NCI-H524 treated with DMSO at 0.1 percent for 48 hours (cell line): ENCODE data around the gene MESP1.
"Not testable (repeated sequence)": the region's sequence is repeated elsewhere in the genome, so short reads cannot be mapped to it uniquely, and the experiment has no call there.

Experiments used
- DNase-seq: peaks from one replicate; lab custom pipeline; 2025; lab: John Stamatoyannopoulos, UW

Gene MESP1, protein sequence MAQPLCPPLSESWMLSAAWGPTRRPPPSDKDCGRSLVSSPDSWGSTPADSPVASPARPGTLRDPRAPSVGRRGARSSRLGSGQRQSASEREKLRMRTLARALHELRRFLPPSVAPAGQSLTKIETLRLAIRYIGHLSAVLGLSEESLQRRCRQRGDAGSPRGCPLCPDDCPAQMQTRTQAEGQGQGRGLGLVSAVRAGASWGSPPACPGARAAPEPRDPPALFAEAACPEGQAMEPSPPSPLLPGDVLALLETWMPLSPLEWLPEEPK

DNA sequence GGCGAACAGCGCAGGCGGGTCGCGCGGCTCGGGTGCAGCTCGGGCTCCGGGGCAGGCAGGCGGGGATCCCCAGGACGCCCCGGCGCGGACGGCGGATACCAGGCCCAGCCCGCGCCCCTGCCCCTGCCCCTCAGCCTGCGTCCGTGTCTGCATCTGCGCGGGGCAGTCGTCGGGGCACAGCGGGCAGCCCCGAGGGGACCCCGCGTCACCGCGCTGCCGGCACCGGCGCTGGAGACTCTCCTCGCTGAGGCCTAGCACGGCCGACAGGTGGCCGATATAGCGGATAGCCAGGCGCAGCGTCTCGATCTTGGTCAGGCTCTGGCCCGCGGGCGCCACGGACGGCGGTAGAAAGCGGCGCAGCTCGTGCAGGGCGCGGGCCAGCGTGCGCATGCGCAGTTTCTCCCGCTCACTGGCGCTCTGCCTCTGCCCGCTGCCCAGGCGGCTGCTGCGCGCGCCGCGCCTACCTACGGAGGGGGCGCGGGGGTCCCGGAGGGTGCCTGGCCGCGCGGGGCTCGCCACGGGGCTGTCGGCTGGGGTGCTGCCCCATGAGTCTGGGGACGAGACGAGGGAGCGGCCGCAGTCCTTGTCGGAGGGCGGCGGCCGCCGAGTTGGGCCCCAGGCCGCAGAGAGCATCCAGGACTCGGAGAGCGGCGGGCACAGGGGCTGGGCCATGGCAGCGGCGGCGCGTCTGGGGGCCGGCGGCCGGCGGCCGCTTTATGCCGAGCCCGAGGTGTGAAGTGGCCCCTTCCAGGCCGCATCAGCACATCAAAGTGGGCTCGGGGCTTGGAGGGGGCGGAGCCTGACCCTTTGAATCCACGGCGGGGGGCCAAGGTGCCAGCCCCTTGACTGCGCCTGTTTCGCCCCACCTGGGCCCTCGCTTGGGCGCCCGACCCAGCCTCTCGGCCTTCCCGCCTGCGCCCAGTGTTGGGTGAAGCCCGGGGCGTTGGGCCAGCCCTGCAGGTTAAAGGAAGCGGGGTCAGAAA lies at the start of gene MESP1:
MESP1 (minus strand) TSS at position 690 of the 983 bp plus-strand sequence; CDS start at position 672, 18 bp downstream.
- DNase-seq, result peak; percentile 80

DNA sequence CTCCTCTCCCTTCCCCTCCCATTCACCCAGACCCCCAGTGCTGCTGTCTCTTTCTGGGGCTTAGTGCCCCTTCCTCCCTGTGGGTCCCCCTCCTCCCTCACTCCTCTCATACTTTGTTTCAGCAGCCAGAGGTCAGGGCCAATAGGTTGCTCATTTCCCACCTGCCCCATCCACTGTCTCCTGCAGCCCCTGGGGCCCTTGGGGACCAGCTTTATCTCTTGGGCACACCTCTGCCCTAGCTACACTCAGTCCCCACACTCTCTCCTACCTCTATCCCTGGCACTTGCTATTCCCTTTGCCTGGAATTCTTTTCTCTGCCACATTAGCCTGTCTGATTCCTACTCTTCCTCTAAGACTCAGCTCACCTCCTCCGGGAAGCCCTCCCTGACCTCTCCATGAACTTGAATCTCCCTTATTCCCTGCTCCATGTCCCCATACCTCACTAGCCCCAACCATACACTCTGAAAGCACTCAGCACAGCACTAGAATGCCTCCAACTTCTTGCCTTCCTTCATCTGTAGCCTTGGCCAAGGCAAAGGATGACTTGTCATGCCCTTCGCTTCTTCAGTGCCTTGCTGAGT lies 49.0 kb upstream of the MESP1 start:
- DNase-seq, result no peak

- DNase-seq, result no peak
These were observed 48.2 kb upstream of the MESP1 start for GRCh38 chr15:89799011-89799911.

- DNase-seq, result no peak
These were observed 46.7 kb upstream of the MESP1 start for GRCh38 chr15:89797678-89798201.

DNA sequence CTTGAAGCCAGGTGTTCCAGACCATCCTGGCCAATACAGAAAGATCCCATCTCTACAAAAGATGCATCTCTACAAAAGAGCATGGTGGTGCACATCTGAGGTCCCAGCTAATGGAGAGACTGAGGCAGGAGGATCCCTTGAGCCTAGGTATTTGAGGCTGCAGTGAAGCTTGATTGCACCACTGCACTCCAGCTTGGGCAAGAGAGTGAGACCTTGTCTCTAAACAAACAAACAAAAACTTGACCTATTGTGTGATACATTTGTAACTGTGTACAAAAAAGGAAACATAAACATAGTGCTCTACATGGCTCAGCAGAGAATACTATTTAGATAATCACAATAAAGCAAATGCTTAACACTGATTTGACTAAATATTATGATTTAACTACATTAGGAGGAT lies 44.9 kb upstream of the MESP1 start:
- no peak for DNase-seq

DNA sequence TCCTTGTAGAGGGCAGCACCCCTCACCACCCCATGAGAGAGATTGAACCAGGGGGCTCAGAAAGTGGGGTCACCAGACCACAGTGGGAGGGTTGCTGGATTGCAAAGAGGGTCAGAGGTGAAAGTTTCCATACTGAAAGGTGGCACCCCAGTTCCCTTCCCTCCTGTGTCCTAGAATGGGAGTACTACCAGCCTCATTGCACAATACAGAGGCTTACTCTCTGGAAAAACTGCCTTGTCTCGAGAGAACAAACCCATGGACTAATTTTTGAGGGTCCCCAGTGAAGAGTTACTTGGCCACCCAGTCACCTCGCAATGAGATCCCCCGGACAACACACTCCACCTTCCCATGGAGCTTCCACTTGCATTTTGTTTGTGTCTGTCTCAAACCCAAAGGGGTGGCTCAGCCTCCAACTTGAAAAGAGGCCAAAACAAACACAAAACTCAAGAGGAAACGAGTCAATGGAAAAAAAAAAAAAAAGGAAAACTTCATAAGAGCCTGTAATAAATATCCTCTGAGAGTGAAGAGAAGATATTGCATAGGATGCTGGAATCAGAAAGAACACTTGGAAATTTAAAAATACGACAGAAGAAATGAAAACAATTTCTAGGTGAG lies 43.7 kb upstream of the MESP1 start:
- no peak for DNase-seq

DNA sequence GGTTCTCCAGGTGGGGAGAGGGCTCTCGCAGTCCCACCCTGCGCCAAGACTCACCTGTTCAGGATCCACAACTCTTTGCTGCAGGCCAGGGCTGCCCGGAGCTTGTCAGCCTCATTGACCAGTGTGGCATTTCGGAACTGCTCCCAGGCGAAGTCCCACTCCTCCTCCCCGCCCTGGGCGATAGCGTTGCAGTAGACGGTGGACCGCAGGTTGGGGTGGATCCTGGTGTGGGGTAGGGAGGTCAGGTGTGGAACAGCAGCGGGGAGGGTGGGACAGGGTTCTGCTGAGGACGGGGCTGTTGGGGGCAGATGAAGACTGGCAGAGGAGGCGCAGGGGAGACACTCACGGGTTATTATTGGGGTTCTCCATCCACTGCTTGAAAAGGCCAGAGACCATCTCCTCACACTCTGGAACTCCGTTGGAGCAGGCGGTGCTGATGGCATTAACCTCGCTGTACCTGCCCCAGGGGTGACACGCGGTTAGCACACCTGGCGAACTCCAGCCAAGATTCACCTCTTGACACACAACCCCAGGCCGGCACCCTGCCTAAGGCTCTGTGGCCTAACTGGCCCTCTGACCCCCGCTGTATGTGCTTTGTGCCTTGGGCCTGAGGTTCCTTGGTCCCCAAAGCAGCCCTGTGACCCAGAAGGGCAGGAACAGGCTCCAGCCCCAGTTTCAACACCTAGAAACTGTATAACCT lies 41.2 kb upstream of the MESP1 start:
- no peak for DNase-seq

DNA sequence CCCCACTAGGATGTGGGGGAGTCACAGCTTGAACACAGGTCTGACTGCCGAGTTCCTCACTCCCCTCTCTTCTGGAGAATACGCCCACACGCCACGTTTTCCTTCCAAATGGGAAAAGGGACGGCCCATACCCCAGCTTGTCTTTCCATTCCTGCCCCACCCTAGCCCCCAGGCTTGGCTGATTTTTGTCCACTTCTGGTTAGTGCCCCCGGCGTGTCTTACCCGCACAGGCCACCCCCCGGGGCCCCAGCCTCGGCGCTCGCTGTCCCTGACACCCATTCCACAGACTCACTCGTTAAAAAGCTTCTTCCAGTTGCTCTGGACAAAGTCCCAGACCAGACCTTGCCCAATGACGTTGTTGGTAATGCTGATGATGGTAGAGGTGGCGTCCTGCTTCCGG lies 39.6 kb upstream of the MESP1 start:
- DNase-seq, result no peak

DNA sequence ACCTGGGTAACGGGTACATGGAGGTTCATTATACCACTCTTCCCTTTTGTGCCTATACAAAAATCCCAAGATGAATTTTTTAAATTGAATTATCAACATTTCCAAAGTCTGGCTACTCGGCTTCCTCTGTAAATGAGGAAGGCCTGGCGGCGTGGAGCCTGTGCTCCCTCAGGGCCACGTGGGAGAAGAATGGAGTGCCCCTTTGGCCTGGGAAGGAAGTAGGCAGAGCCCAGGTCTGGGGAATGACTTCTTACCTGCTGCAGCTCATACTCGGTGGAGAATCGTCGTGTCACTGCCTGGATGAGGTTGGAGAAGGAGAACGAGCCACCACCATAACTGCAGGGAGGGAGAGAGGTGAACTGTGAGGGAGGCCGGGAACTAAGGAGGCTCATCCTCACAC lies 39.2 kb upstream of the MESP1 start:
- DNase-seq, result no peak

DNA sequence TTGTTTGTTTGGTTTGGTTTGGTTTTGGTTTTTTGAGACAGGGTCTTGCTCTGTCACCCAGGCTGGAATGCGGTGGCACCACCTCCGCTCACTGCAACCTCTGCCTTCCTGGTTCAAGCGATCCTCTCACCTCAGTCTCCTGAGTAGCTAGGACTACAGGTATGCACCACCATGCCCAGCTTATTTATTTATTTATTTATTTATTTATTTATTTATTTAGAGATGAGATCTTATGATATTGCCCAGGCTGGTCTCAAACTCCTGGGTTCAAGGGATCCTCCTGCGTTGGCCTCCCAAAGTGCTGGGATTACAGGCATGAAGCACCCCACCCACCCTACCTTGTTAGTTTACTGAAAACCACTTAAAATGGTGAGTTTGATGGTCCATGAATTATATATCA lies 37.5 kb upstream of the MESP1 start:
- not testable (repeated sequence) for DNase-seq

DNA sequence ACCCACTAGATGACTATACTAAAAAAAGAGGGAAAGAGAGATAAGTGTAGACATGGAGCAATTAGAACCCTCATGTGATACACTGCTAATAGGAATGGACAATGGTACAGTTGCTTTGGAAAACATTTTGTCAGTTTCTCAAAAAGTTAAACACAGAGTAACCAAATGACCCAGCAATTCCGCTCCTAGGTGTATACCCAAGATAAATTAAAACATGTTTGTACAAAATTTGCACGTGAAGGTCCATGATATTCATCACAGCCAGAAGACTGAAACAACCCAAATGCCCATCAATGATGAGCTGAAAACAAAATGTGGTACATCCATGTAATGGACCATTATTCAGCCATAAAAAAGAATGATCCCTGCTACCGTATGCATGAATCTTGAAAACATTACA lies 36.9 kb upstream of the MESP1 start:
- no peak for DNase-seq

DNA sequence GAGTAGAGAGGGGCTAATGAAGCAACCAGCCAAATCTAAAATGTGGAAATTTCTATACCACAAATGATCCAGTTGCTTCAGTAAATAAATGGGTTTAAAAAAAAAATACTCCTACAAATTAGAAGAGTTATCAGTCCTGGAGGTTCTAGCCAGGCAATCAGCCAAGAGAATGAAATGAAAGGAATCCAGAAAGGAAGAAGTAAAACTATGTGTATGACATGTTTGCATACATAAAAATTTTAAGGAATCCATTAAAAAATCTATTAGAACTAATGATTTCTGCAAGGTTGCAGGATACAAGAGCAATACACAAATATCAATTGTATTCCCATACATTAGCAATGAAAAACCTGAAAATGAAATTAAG lies 34.7 kb upstream of the MESP1 start:
- no peak for DNase-seq

DNA sequence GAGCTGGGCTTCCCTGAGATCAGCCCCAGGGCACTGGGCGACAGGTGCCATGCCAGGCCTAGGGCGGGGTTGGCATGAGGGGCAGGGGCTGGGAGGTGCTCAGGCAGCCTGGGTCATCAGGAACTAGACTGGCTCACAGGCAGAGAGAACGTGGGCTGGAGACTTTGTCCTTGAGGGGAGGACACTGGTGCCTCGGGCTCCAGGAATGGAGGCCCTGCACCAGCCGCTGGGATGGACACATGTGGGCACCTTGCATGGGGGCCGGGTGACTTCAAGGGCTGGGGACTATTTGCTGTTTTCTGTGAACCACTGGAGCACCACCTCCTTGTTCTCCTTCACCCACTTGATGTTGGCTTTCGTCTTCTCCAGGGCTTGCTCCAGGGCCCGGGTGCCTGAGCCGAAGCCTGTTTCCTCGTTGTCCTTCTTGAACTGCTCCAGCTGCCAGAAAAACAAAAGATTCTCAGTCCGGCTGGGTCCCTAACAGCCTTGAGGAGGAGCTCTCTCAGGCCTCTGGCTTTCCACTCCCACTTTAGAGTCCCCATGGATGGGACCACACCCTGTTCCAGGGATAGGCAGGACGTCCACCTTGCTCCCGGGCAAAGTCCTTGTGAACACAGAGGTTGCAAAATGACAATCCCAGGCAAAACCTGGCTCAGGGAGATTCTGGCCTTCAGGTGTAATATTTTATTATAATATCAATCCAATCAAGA lies 34.2 kb upstream of the MESP1 start:
- DNase-seq, result no peak

DNA sequence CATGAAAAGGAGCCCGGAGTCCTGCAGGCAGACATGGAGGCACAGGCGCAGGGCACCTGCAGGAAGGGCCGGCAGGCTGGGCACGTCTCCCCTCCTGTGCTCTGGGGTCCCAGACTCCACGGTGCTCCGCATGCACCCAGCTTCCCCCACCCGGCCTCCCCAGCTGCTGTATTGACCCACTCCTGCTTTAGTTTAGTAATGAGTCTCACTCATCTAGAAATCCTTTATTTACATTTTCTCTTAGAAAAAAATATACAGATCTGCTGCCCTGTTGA lies 33.6 kb upstream of the MESP1 start:
- DNase-seq, result no peak

DNA sequence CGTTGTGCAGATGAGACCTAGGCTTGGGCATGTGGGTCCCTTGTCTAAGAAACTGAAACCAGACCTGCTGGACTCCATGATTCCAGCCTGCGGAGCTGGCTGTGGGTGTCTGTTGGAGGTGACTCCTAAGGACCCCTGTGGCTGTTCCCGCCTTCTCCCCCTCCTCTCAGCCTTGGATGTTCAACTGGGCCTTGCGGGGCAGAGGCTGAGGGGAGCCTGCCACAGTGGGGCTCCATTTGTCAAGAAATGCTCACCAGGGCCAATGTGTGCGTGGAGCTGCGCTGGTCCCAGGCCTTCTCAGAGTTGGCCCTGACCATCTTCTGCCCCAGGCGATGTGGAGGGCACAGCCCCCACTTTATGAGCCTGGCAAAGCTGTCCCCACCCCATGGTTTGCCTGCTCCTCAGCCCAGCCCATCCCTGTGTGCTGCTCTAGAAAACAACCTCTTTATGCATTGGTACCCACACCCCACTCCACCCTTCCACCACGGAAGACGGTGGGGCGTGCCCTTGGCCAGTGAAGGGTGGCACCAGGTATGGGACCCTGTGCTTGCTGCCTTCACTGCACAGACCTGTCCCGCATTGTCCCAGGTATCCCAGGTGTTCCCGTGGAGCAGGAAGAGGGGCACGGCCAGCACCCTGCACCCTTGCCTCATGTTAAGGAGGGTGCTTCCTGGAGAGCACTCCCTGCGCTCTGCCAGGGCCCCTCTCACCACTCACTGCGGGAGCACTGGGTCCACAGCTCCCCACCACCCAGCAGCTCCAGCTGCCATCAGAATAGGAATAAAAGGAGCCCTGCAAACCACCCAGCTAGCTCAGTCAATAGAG lies 33.0 kb upstream of the MESP1 start:
- no peak for DNase-seq

DNA sequence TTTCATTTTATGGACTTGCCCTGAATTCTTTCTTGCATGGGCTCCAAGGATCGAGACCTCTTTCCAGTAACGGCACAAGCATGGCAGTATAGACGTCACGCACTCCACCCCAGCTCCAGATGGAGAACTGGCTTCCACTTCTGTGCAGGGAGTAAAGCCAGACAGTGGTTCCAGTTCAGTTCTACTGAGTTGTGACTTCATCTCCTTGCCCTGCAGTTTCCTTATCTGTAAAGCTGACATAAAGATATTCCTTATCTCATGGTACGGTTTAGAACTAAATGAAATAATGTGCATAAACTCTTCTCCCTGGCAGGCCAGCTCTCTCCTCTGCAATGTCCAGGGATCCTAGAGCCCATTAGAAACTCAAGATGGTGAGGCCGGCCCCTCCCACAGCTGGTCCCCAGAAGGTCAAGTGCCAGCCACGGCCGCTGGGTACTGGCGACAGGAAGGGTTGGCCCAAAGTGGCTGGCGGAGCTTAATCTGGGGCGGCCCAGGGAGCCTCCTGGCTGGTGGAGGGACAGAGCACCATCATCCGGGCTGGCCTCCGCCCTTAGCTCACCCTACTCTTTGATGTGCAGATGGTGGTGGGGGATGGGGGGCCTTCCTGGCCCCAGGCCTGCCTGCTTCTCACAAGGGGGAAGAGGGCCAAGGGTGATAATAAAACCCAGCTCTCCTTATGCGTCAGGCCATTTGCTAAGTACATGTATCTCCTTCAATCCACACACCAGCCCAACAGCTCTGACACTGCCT lies 32.2 kb upstream of the MESP1 start:
- DNase-seq, result no peak

DNA sequence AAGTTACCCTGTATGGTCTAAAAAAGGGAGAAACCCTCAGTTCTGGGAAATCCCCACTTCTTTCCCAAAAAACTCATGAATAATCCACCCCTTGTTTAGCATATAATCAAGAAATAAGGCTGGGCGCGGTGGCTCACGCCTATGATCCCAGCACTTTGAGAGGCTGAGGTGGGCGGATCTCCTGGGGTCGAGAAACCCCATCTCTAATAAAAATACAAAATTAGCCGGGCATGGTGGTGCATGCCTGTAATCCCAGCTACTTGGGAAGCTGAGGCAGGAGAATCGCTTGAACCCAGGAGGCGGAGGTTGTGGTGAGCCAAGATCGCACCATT lies 31.5 kb upstream of the MESP1 start:
- DNase-seq, result not testable (repeated sequence)

DNA sequence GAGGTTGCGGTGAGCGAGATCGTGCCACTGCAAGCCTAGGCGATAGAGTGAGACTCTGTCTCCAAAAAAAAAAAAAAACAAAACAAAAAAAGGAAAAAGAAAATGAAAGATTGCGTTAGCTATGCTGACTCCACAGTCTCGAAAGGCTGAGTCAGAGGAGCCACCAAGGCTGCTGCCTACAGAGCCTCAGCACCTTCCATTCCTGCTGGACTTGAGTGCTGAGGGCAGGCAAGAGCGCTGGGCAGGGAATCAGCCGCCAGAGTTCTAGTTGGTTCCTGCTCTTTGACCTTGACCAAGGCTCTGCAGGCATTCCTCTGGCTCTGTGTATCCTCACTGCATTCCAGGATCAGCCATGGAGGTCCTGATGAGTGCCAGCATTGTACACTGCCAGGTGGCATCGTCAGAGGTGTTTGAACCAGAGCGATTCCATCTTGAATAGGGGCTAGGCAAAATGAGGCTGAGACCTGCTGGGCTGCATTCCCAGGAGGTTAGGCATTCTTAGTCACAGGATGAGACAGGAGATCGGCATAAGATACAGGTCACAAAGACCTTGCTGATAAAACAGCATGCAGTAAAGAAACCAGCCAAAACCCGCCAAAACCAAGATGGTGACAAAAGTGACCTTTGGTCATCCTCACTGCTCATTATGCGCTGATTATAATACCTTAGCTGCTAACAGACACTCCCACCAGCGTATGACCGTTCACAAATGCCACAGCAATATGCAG lies 31.0 kb upstream of the MESP1 start:
- DNase-seq, result no peak
